K562 (cell line): ENCODE results near the gene ZNF286A. TPM values are rescaled to one million over a fixed set of nuclear protein-coding genes. Genes with fewer than 3 reads are reported as not detected.

ENCODE experiments used
- ARID4B ChIP-seq: sonication (generic); formaldehyde crosslinking; IDR thresholded peaks from 2 replicates; pipeline ENCODE4 v1.8.0; 2022; ENCODE audit warnings: mild to moderate bottlenecking, missing genetic modification reagents
- CREB3 ChIP-seq: fragments of 450-650 bp; conservative IDR thresholded peaks from 2 replicates; pipeline ENCODE4 v1.6.1; 2016; ENCODE audit warnings: missing genetic modification characterization, low read depth, mild to moderate bottlenecking, missing compliant biosample characterization, moderate library complexity
- HDAC2 ChIP-seq: fragments of 450-650 bp; IDR thresholded peaks from 2 replicates; pipeline ENCODE4 v1.6.1; 2016; ENCODE audit warnings: mild to moderate bottlenecking
- HOMEZ ChIP-seq: fragments of 250-450 bp; sonication (Bioruptor Pico); IDR thresholded peaks from 2 replicates; pipeline ENCODE4 v1.4.0; 2020; ENCODE audit warnings: mild to moderate bottlenecking, moderate library complexity
- NFE2 ChIP-seq: IDR thresholded peaks from 2 replicates; pipeline ENCODE4 v1.6.1; 2014; ENCODE audit warnings: antibody characterized with exemption, low read depth
- NR1H2 ChIP-seq: sonication (generic); formaldehyde crosslinking; IDR thresholded peaks from 2 replicates; pipeline ENCODE4 v1.4.0; 2020; ENCODE audit warnings: mild to moderate bottlenecking, missing genetic modification reagents
- POLR2AphosphoS2 ChIP-seq: IDR thresholded peaks from 2 replicates; pipeline ENCODE4 v1.6.1; 2012; ENCODE audit warnings: low read length, improper control_type of control experiment
- RBM25 ChIP-seq: fragments of 200-400 bp; formaldehyde crosslinking; IDR thresholded peaks from 2 replicates; pipeline ENCODE4 v1.6.1; 2018; ENCODE audit warnings: low read length, low read depth, moderate library complexity; ENCODE audit not compliant: severe bottlenecking
- SAFB ChIP-seq: fragments of 200-400 bp; formaldehyde crosslinking; IDR thresholded peaks from 2 replicates; pipeline ENCODE4 v1.6.1; 2017; ENCODE audit warnings: low read depth, low read length, borderline replicate concordance
- SIN3B ChIP-seq: fragments of 450-650 bp; IDR thresholded peaks from 2 replicates; pipeline ENCODE4 v1.6.1; 2017; ENCODE audit warnings: low read depth, mild to moderate bottlenecking, moderate library complexity
- SOX6 ChIP-seq: fragments of 450-650 bp; IDR thresholded peaks from 2 replicates; pipeline ENCODE4 v1.6.1; 2014; ENCODE audit warnings: mild to moderate bottlenecking
- TFE3 ChIP-seq: fragments of 450-650 bp; formaldehyde crosslinking; IDR thresholded peaks from 2 replicates; pipeline ENCODE4 v1.4.0; 2020; ENCODE audit warnings: mild to moderate bottlenecking, mixed read lengths
- ZBTB43 ChIP-seq: sonication (generic); formaldehyde crosslinking; IDR thresholded peaks from 2 replicates; pipeline ENCODE4 v1.8.0; 2023; ENCODE audit warnings: mild to moderate bottlenecking, missing genetic modification reagents
- ZC3H11A ChIP-seq: IDR thresholded peaks from 2 replicates; pipeline ENCODE4 v1.6.1; 2012; ENCODE audit warnings: low read depth, low read length, improper control_type of control experiment
- ZNF354B ChIP-seq: fragments of 250-450 bp; sonication (Bioruptor Pico); IDR thresholded peaks from 2 replicates; pipeline ENCODE4 v1.4.0; 2020
- ZNF444 ChIP-seq: fragments of 250-450 bp; sonication (Bioruptor Pico); IDR thresholded peaks from 2 replicates; pipeline ENCODE4 v1.4.0; 2020; ENCODE audit warnings: mild to moderate bottlenecking, moderate library complexity
- ZNF699 ChIP-seq: fragments of 250-450 bp; sonication (Bioruptor Pico); IDR thresholded peaks from 2 replicates; pipeline ENCODE4 v1.8.0; 2021; ENCODE audit warnings: mild to moderate bottlenecking, moderate library complexity; ENCODE audit not compliant: insufficient replicate concordance
- ZNF785 ChIP-seq: fragments of 250-450 bp; sonication (Bioruptor Pico); IDR thresholded peaks from 2 replicates; pipeline ENCODE4 v1.4.0; 2020; ENCODE audit warnings: mild to moderate bottlenecking
- polyA plus RNA-seq, 8 experiments: library from polyadenylated mRNA; depleted of rRNA in 4 of 8; stranded (reverse) in 5 of 8; unstranded in 3 of 8; fragments of >200 nt; fragmentation: Nextera tagmentation in 2 of 8; fragmentation: Illumina TruSeq in 1 of 8; extraction: Ambion mirVana in 2 of 8; extraction: Trizol in 1 of 8; gene quantifications; 2 replicates each; pipeline versions ENCODE4 v1.2.1 to v1.2.3, GENCODE V29; 2011 to 2014; ENCODE audit warnings: inconsistent platforms in 1 of 8, missing spikeins in 1 of 8
- total RNA-seq, 7 experiments: library from RNA; depleted of rRNA in 6 of 7; stranded (reverse); fragments of >200 nt in 6 of 7; fragmentation: Illumina TruSeq in 2 of 7; extraction: Trizol in 2 of 7; gene quantifications; 2 replicates each; pipeline versions ENCODE4 v1.2.1 to v1.2.3, GENCODE V29; 2011 to 2021; ENCODE audit warnings: low replicate concordance in 1 of 7

ZNF286A gene
- total and polyA plus RNA-seq, 9 of the 15 experiments (the other 6 are each of a cell fraction or from before 2014, with no cell fraction given): 9.0 to 23.1 (median 16.6) TPM

- TF ChIP-seq TFE3 (CRISPR knock-in tag): no peak
- TF ChIP-seq ZNF699: no peak
- no peak for TF ChIP-seq RBM25
- no peak for TF ChIP-seq ZBTB43
- no peak for TF ChIP-seq ZNF785 (CRISPR knock-in tag)
- TF ChIP-seq NR1H2 (CRISPR knock-in tag): no peak
- TF ChIP-seq HDAC2: peak; percentile 51; the same call in 1 of the 2 replicates
- no peak for TF ChIP-seq SIN3B
- TF ChIP-seq POLR2AphosphoS2: no peak
- TF ChIP-seq ZC3H11A: no peak
- 0 out of 2 replicates have a peak, but pooled peaks have one; percentile 51 for TF ChIP-seq SOX6
- TF ChIP-seq CREB3 (tag): no peak
- TF ChIP-seq NFE2: peak; percentile 59
- no peak for TF ChIP-seq ZNF444
- TF ChIP-seq ARID4B (CRISPR knock-in tag): no peak
- no peak for TF ChIP-seq HOMEZ (CRISPR knock-in tag)
- TF ChIP-seq SAFB: no peak
- TF ChIP-seq ZNF354B (CRISPR knock-in tag): no peak
Measured at GRCh38 chr17:15651583-15652110, 47.9 kb upstream of the ZNF286A start (continued).
